ENCODE measurements around the gene S1PR3.

Gene S1PR3

GRCh38 chr9:89029788-89030187, 38.5 kb downstream of the S1PR3 start:
- DNase-seq (ENCODE audit: low spot score) = no peak
- TF ChIP-seq CTCF (IDR thresholded peaks at IDR 0.05; ENCODE audit: extremely low read depth, missing control alignments) = no peak

GRCh38 chr9:89032173-89032572, 40.9 kb downstream of the S1PR3 start:
- no peak for TF ChIP-seq CTCF (IDR thresholded peaks at IDR 0.05; ENCODE audit: extremely low read depth, missing control alignments)
- DNase-seq (ENCODE audit: low spot score) = no peak

GRCh38 chr9:89032661-89033060, 41.4 kb downstream of the S1PR3 start:
- no peak for DNase-seq (ENCODE audit: low spot score)
- TF ChIP-seq CTCF (IDR thresholded peaks at IDR 0.05; ENCODE audit: extremely low read depth, missing control alignments) = no peak

GRCh38 chr9:89036383-89036782, 45.1 kb downstream of the S1PR3 start:
- TF ChIP-seq CTCF (IDR thresholded peaks at IDR 0.05; ENCODE audit: extremely low read depth, missing control alignments) = no peak
- DNase-seq (ENCODE audit: low spot score) = no peak

- no peak for TF ChIP-seq CTCF (IDR thresholded peaks at IDR 0.05; ENCODE audit: extremely low read depth, missing control alignments)
- no peak for DNase-seq (ENCODE audit: low spot score)
These were observed 45.6 kb downstream of the S1PR3 start for GRCh38 chr9:89036891-89037290.

- no peak for DNase-seq (ENCODE audit: low spot score)
- no peak for TF ChIP-seq CTCF (IDR thresholded peaks at IDR 0.05; ENCODE audit: extremely low read depth, missing control alignments)
These were observed 46.1 kb downstream of the S1PR3 start for GRCh38 chr9:89037346-89037745.

GRCh38 chr9:89037891-89038290, 46.6 kb downstream of the S1PR3 start:
- TF ChIP-seq CTCF (IDR thresholded peaks at IDR 0.05; ENCODE audit: extremely low read depth, missing control alignments) = no peak
- no peak for DNase-seq (ENCODE audit: low spot score)
